Neural progenitor cell (in vitro differentiated cells): ENCODE measurements around the gene B3GAT1. TPM values are rescaled to one million over a fixed set of nuclear protein-coding genes. Genes with fewer than 3 reads are reported as not detected.
A peak's percentile ranks its signal among the peaks of the same experiment; 100 is the strongest.

Source experiments
- DNase-seq: peaks from one replicate; pipeline ENCODE4 v3.0.0-alpha.2; 2016; ENCODE audit warnings: low spot score
- H2AFZ ChIP-seq: fragments of 200-600 bp; sonication (generic); replicated peaks from 2 replicates; pipeline ENCODE4 v1.6.1; 2016; ENCODE audit warnings: antibody characterized with exemption
- H3F3A ChIP-seq: fragments of 200-600 bp; sonication (generic); 2 replicates; pipeline ENCODE4 v1.6.1; 2016; ENCODE audit warnings: antibody characterized with exemption, low read depth
- H3K27ac ChIP-seq: fragments of 200-600 bp; sonication (generic); 2 replicates; pipeline ENCODE4 v1.5.1; 2016; ENCODE audit warnings: mild to moderate bottlenecking
- H3K27me3 ChIP-seq: fragments of 200-600 bp; sonication (generic); 2 replicates; pipeline ENCODE4 v1.6.1; 2016; ENCODE audit warnings: mild to moderate bottlenecking, moderate library complexity
- H3K36me3 ChIP-seq: fragments of 200-600 bp; sonication (generic); 2 replicates; pipeline ENCODE4 v1.5.1; 2016
- H3K4me1 ChIP-seq: fragments of 200-600 bp; sonication (generic); 2 replicates; pipeline ENCODE4 v1.6.1; 2016; ENCODE audit warnings: mixed run types
- H3K4me2 ChIP-seq: fragments of 200-600 bp; sonication (generic); 2 replicates; pipeline ENCODE4 v1.6.1; 2016
- H3K4me3 ChIP-seq: fragments of 200-600 bp; sonication (generic); 2 replicates; pipeline ENCODE4 v1.5.1; 2016
- H3K79me2 ChIP-seq: fragments of 200-600 bp; sonication (generic); 2 replicates; pipeline ENCODE4 v1.6.1; 2016; ENCODE audit warnings: low read depth
- H3K9ac ChIP-seq: fragments of 200-600 bp; sonication (generic); 2 replicates; pipeline ENCODE4 v1.6.1; 2016
- H3K9me3 ChIP-seq: fragments of 200-600 bp; sonication (generic); 2 replicates; pipeline ENCODE4 v1.5.1; 2016; ENCODE audit warnings: low read depth
- H4K20me1 ChIP-seq: fragments of 200-600 bp; sonication (generic); 2 replicates; pipeline ENCODE4 v1.6.1; 2016; ENCODE audit warnings: low read depth
- H3K27ac Mint-ChIP-seq: 3 replicates; pipeline ENCODE4 v1.8.0; 2021; ENCODE audit warnings: mixed read lengths
- H3K27me3 Mint-ChIP-seq: 2 replicates; pipeline ENCODE4 v1.8.0; 2022; ENCODE audit warnings: low read depth, mild to moderate bottlenecking, inconsistent platforms, moderate library complexity, mixed read lengths; ENCODE audit not compliant: insufficient read depth
- H3K36me3 Mint-ChIP-seq: 3 replicates; pipeline ENCODE4 v1.8.0; 2021; ENCODE audit warnings: mixed read lengths
- H3K4me1 Mint-ChIP-seq: 3 replicates; pipeline ENCODE4 v1.8.0; 2021; ENCODE audit warnings: mixed read lengths
- H3K4me3 Mint-ChIP-seq: 3 replicates; pipeline ENCODE4 v1.8.0; 2021; ENCODE audit warnings: mild to moderate bottlenecking, moderate library complexity, mixed read lengths
- H3K9me3 Mint-ChIP-seq: 3 replicates; pipeline ENCODE4 v1.8.0; 2020; ENCODE audit warnings: mixed read lengths
- EZH2 ChIP-seq: fragments of 200-600 bp; sonication (generic); IDR thresholded peaks from 2 replicates; pipeline ENCODE4 v1.6.1; 2017; ENCODE audit warnings: antibody characterized with exemption, mild to moderate bottlenecking, moderate library complexity
- EZH2phosphoT487 ChIP-seq: fragments of 200-600 bp; sonication (generic); IDR thresholded peaks from 2 replicates; pipeline ENCODE4 v1.6.1; 2017; ENCODE audit warnings: antibody characterized with exemption
- total RNA-seq: library from RNA; depleted of rRNA; stranded (reverse); fragments of >200 nt; gene quantifications from 2 replicates; pipeline ENCODE4 v1.2.3, GENCODE V29; 2015; ENCODE audit warnings: low replicate concordance
- TF ChIP-seq, protein P1 (sequence below): fragments of 200-600 bp; sonication (generic); IDR thresholded peaks from 2 replicates; pipeline ENCODE4 v1.5.1; 2017; ENCODE audit warnings: antibody characterized with exemption, mild to moderate bottlenecking

The B3GAT1 gene
- total RNA-seq, 1 donor from 2014 or later = 11.0 TPM

DNA sequence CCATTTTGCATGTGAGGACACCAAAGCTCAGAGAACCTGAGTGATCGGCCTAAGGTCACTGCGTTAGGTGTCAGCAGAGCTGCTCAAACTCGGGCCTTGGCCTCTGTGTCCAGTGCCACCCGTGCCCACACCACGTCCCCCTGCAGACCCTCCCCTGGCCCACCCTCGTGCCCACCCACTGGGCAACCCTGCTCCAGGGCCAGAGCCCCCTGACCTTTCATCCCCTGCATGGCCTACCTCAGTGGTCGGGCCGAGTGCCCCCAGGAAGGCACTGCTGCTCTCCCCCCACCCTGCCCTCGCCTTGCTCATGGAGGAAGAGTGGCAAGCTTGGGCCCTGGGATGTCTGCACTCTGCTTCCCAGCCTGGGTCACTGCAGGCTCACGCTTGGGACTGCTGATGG is 17.7 kb downstream of the B3GAT1 start:
- Mint-ChIP-seq H3K9me3 (no peaks in the 10 kb centered on the region), H3K36me3 (peaks cover 2% of the 10 kb centered on the region), H3K4me3 (peak overlapping the region; percentile 49), H3K27ac (peak overlapping the region; percentile 91), H3K27me3 (no peaks in the 10 kb centered on the region), H3K4me1 (peaks cover 28% of the 10 kb centered on the region)
- Histone ChIP-seq H3K79me2 (peaks cover 15% of the 10 kb centered on the region), H3K9me3 (no peaks in the 10 kb centered on the region), H2AFZ (no peak overlapping the region), H4K20me1 (peaks cover 76% of the 10 kb centered on the region), H3K4me2 (no peak overlapping the region), H3K36me3 (no peaks in the 10 kb centered on the region), H3K9ac (no peak overlapping the region), H3K27me3 (no peaks in the 10 kb centered on the region), H3K4me1 (peaks cover 8% of the 10 kb centered on the region), H3K27ac (no peak overlapping the region), H3K4me3 (no peak overlapping the region), H3F3A (no peaks in the 10 kb centered on the region)
- TF ChIP-seq, protein P1, sequence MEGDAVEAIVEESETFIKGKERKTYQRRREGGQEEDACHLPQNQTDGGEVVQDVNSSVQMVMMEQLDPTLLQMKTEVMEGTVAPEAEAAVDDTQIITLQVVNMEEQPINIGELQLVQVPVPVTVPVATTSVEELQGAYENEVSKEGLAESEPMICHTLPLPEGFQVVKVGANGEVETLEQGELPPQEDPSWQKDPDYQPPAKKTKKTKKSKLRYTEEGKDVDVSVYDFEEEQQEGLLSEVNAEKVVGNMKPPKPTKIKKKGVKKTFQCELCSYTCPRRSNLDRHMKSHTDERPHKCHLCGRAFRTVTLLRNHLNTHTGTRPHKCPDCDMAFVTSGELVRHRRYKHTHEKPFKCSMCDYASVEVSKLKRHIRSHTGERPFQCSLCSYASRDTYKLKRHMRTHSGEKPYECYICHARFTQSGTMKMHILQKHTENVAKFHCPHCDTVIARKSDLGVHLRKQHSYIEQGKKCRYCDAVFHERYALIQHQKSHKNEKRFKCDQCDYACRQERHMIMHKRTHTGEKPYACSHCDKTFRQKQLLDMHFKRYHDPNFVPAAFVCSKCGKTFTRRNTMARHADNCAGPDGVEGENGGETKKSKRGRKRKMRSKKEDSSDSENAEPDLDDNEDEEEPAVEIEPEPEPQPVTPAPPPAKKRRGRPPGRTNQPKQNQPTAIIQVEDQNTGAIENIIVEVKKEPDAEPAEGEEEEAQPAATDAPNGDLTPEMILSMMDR = no peak
- no peak for TF ChIP-seq EZH2
- no peak for TF ChIP-seq EZH2phosphoT487
- no peak for DNase-seq

DNA sequence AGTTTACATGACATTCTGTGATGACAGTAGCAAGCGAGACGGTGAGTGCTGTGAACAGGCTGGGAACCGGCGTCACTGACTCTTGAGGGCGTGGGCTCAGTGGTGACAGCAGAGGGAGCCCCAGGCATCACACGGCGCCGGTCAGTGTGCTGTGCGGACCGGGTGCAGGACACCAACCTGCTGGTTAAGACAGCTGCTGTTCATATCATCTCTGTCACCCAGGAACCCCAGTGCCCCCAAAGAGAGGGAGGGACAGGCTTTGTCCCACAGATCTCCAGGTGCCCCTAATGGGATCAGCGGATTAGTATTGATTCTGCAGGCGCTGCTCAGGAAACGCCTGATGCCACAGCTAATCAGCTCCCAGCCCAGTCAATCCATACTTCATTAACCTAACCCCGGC is 18.4 kb downstream of the B3GAT1 start:
- Mint-ChIP-seq H3K4me1 (peaks cover 26% of the 10 kb centered on the region), H3K27ac (peak overlapping the region; percentile 60), H3K4me3 (no peak overlapping the region), H3K27me3 (no peaks in the 10 kb centered on the region), H3K9me3 (no peaks in the 10 kb centered on the region), H3K36me3 (peaks cover 2% of the 10 kb centered on the region)
- no peak overlapping the region for H2AFZ ChIP-seq
- TF ChIP-seq, protein P1 = peak; percentile 51
- no peak for TF ChIP-seq EZH2
- H3K4me1 ChIP-seq = peaks cover 8% of the 10 kb centered on the region
- peak; percentile 64 for DNase-seq
- H3K27ac ChIP-seq = no peak overlapping the region
- peaks cover 69% of the 10 kb centered on the region for H4K20me1 ChIP-seq
- no peaks in the 10 kb centered on the region for H3F3A ChIP-seq
- H3K4me3 ChIP-seq = no peak overlapping the region
- no peaks in the 10 kb centered on the region for H3K9me3 ChIP-seq
- H3K9ac ChIP-seq = no peak overlapping the region
- H3K27me3 ChIP-seq = no peaks in the 10 kb centered on the region
- H3K4me2 ChIP-seq = peak overlapping the region; percentile 22
- H3K36me3 ChIP-seq = no peaks in the 10 kb centered on the region
- peaks cover 8% of the 10 kb centered on the region for H3K79me2 ChIP-seq

DNA sequence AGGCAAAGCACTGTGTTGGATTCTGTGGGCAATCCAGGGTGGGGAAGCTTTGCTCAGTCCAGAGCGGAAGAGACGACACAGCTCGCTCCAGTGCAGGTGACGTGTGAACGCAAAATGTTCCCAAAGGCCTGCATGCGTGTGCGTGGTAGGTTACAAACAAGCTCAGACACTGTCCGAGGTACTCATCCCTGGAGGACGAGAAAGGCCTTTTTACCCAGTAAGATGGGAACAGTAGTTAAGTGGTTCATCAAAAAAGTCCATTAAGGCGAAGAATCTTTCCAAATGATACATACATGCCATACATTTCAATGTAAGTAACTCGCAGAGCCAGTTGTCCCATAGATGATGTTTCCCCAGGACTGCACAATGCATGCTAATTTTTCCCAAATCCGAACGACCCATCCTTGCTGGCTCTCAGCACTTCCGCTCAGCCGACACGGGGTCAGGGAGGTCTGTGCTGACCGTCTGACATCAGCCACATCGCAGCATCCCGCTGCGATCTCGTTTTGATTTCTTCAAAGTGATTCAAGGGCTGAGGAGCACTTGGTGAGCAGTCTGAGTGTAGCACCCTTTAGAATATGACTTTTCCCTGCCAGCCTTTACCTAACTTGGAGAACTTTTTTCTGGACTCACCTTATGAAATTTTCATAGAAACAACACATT is 19.0 kb downstream of the B3GAT1 start:
- no peak overlapping the region for H3K4me2 ChIP-seq
- no peaks in the 10 kb centered on the region for H3K9me3 ChIP-seq
- Mint-ChIP-seq H3K36me3 (peaks cover 2% of the 10 kb centered on the region), H3K27ac (no peak overlapping the region), H3K27me3 (no peaks in the 10 kb centered on the region), H3K4me1 (peaks cover 26% of the 10 kb centered on the region), H3K4me3 (no peak overlapping the region), H3K9me3 (no peaks in the 10 kb centered on the region)
- peaks cover 6% of the 10 kb centered on the region for H3K79me2 ChIP-seq
- TF ChIP-seq EZH2phosphoT487 = no peak
- TF ChIP-seq EZH2 = no peak
- TF ChIP-seq, protein P1 = no peak
- H3K27me3 ChIP-seq = no peaks in the 10 kb centered on the region
- peaks cover 8% of the 10 kb centered on the region for H3K4me1 ChIP-seq
- H3K36me3 ChIP-seq = no peaks in the 10 kb centered on the region
- no peak overlapping the region for H2AFZ ChIP-seq
- H4K20me1 ChIP-seq = peaks cover 67% of the 10 kb centered on the region
- no peak overlapping the region for H3K4me3 ChIP-seq
- no peak for DNase-seq
- no peak overlapping the region for H3K9ac ChIP-seq
- H3K27ac ChIP-seq = no peak overlapping the region
- H3F3A ChIP-seq = no peaks in the 10 kb centered on the region
